ENCODE data around the gene EMC8. TPM values are rescaled to one million over a fixed set of nuclear protein-coding genes. Genes with fewer than 3 reads are reported as not detected.

EMC8 gene
- total RNA-seq (10 to 100 TPM in 4 of 5 donors, 1 to 10 TPM in 1; 1.8 to 38.8 (median 20.0) TPM), polyA plus RNA-seq (10 to 100 TPM; 10.5 to 18.0 (median 11.3) TPM)
- long read RNA-seq, donor 1, partial matches to known transcripts, result 0 of 8 reads
- long read RNA-seq, donor 1, other reads (novel, unspliced or antisense), result 0 of 8 reads
- long read RNA-seq, donor 2, transcript EMC8-201 (5 exons, 1,962 nt), result major isoform, 8 of 14 reads
- long read RNA-seq, donor 2, partial matches to known transcripts, result 0 of 14 reads
- long read RNA-seq, donor 2, other reads (novel, unspliced or antisense), result 0 of 14 reads
- long read RNA-seq, donor 3, transcript EMC8-201 (5 exons, 1,962 nt), result major isoform, 5 of 11 reads
- long read RNA-seq, donor 3, partial matches to known transcripts, result 0 of 11 reads
- long read RNA-seq, donor 3, other reads (novel, unspliced or antisense), result 0 of 11 reads
- long read RNA-seq, donor 4, partial matches to known transcripts, result 0 of 3 reads
- long read RNA-seq, donor 4, other reads (novel, unspliced or antisense), result 0 of 3 reads
- long read RNA-seq, donor 5, transcript EMC8-201 (5 exons, 1,962 nt), result major isoform, 15 of 678 reads
- long read RNA-seq, donor 5, partial matches to known transcripts, result 273 of 678 reads
- long read RNA-seq, donor 5, other reads (novel, unspliced or antisense), result 383 of 678 reads
- long read RNA-seq, donor 6, transcript EMC8-202 (4 exons, 1,935 nt), result minor isoform, 6 of 36 reads
- long read RNA-seq, donor 6, transcript EMC8-205 (1 exons, 1,826 nt), result minor isoform, 5 of 36 reads
- long read RNA-seq, donor 6, transcript EMC8-201 (5 exons, 1,962 nt), result major isoform, 22 of 36 reads
- long read RNA-seq, donor 6, partial matches to known transcripts, result 0 of 36 reads
- long read RNA-seq, donor 6, other reads (novel, unspliced or antisense), result 0 of 36 reads
- long read RNA-seq, donor 7, transcript EMC8-201 (5 exons, 1,962 nt), result major isoform, 6 of 16 reads
- long read RNA-seq, donor 7, transcript EMC8-202 (4 exons, 1,935 nt), result minor isoform, 5 of 16 reads
- long read RNA-seq, donor 7, partial matches to known transcripts, result 0 of 16 reads
- long read RNA-seq, donor 7, other reads (novel, unspliced or antisense), result 0 of 16 reads
- long read RNA-seq, donor 8, transcript EMC8-201 (5 exons, 1,962 nt), result major isoform, 9 of 1,024 reads
- long read RNA-seq, donor 8, partial matches to known transcripts, result 970 of 1,024 reads
- long read RNA-seq, donor 8, other reads (novel, unspliced or antisense), result 39 of 1,024 reads
- long read RNA-seq, donor 9, transcript EMC8-201 (5 exons, 1,962 nt), result major isoform, 10 of 15 reads
- long read RNA-seq, donor 9, partial matches to known transcripts, result 0 of 15 reads
- long read RNA-seq, donor 9, other reads (novel, unspliced or antisense), result 0 of 15 reads
- long read RNA-seq, donor 10, partial matches to known transcripts, result 169 of 381 reads
- long read RNA-seq, donor 10, other reads (novel, unspliced or antisense), result 207 of 381 reads

DNA sequence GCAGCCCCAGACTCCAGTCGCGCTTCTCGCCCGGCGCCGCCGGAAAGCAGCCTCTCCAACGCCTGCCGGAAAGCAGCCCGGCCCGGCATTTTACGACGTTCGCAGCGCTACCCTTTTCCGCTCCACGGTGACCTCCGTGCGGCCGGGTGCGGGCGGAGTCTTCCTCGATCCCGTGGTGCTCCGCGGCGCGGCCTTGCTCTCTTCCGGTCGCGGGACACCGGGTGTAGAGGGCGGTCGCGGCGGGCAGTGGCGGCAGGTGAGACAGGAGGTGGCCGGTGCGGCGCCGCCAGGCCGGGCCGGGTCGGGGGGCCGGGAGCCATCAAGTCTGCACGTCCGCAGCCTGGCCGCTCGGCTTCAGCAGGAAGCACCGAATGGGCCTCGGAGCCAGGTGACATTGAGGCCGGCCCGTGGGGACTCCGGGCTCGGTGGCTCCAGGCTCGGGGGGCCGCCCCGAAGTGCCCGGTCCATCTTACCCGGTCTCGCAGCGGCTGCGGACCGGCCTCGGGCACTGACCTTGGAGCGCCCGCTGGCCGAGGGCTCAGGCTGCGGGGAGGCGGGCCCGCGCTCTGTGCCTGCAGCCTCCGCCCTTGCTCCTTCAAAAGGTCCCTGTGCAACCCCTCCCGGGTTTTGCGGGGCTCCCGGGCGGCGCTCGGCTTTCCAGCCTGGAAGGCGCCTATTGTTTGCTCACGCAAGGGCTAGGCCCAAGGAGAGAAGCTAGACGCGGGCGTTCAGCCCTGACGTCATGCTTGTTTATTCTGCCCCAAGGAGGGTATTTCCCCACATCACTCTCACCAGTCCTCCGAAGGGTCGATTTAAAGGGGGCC is at the start of gene EMC8, which contains the start of gene COX4I1:
EMC8 (minus strand) TSS at position 48 of the 824 bp plus-strand sequence. CDS start 249 bp downstream, outside the sequence.
COX4I1 (plus strand) TSS at position 199 of the 824 bp plus-strand sequence. CDS start 1,511 bp downstream, outside the sequence.
- intact Hi-C loops (cut with DNase I; ENCODE audit: low total_unique reads), result no loop called here
- no peaks in the 10 kb centered on the region for H3K9me3 ChIP-seq
- peak within 1 kb of the TSS; percentile 90 to 96 (median 91) for H3K27ac ChIP-seq
- H3K4me3 ChIP-seq, result peak within 1 kb of the TSS; percentile 62 to 99 (median 89)
- WGBS, 5 donors, result 0% methylated on average over 35 to 87 of the region's 87 CpGs
- TF ChIP-seq POLR2A (IDR thresholded peaks at IDR 0.05) (peak in 2 of 4 donors; percentile 26 to 57), POLR2AphosphoS5 (IDR thresholded peaks at IDR 0.05) (peak; percentile 95 to 99 (median 98))
- TF ChIP-seq, protein P1, sequence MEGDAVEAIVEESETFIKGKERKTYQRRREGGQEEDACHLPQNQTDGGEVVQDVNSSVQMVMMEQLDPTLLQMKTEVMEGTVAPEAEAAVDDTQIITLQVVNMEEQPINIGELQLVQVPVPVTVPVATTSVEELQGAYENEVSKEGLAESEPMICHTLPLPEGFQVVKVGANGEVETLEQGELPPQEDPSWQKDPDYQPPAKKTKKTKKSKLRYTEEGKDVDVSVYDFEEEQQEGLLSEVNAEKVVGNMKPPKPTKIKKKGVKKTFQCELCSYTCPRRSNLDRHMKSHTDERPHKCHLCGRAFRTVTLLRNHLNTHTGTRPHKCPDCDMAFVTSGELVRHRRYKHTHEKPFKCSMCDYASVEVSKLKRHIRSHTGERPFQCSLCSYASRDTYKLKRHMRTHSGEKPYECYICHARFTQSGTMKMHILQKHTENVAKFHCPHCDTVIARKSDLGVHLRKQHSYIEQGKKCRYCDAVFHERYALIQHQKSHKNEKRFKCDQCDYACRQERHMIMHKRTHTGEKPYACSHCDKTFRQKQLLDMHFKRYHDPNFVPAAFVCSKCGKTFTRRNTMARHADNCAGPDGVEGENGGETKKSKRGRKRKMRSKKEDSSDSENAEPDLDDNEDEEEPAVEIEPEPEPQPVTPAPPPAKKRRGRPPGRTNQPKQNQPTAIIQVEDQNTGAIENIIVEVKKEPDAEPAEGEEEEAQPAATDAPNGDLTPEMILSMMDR (IDR thresholded peaks at IDR 0.05), result no peak
- H3K36me3 ChIP-seq, result peaks cover 50 to 61% (median 60%) of the 10 kb centered on the region in 4 donors
- H3K27me3 ChIP-seq, result no peaks in the 10 kb centered on the region
- DNase-seq, result peak; percentile 96 to 98
- H3K4me1 ChIP-seq, result peaks cover 19 to 57% (median 42%) of the 10 kb centered on the region in 4 donors

GRCh38 chr16:85848986-85849385 is 49.6 kb upstream of the EMC8 start:
- DNase-seq, result no peak
- Histone ChIP-seq H3K4me1 (peaks cover 15 to 28% (median 20%) of the 10 kb centered on the region in 4 donors), H3K4me3 (no peak overlapping the region), H3K27ac (no peak overlapping the region), H3K36me3 (no peaks in the 10 kb centered on the region), H3K27me3 (peaks cover 0 to 28% (median 0%) of the 10 kb centered on the region in 3 donors), H3K9me3 (no peaks in the 10 kb centered on the region)
- intact Hi-C loops (cut with DNase I; ENCODE audit: low total_unique reads), result no loop called here
- TF ChIP-seq EP300 (IDR thresholded peaks at IDR 0.05) (no peak), POLR2AphosphoS5 (IDR thresholded peaks at IDR 0.05) (no peak), POLR2A (IDR thresholded peaks at IDR 0.05) (no peak)
- TF ChIP-seq, protein P1 (IDR thresholded peaks at IDR 0.05), result no peak
- WGBS, 5 donors, result 44 to 64% (median 58%) methylated on average over 9 of the region's 9 CpGs

- H3K27ac ChIP-seq, result no peak overlapping the region
- WGBS, 5 donors, result 30 to 50% (median 48%) methylated on average over 36 to 39 of the region's 39 CpGs
- H3K4me1 ChIP-seq, result peaks cover 15 to 28% (median 20%) of the 10 kb centered on the region in 4 donors
- H3K27me3 ChIP-seq, result peaks cover 0 to 28% (median 0%) of the 10 kb centered on the region in 3 donors
- no peaks in the 10 kb centered on the region for H3K36me3 ChIP-seq
- no peak for TF ChIP-seq EP300 (IDR thresholded peaks at IDR 0.05)
- TF ChIP-seq, protein P1 (IDR thresholded peaks at IDR 0.05), result no peak
- no peak for TF ChIP-seq POLR2AphosphoS5 (IDR thresholded peaks at IDR 0.05)
- TF ChIP-seq POLR2A (IDR thresholded peaks at IDR 0.05), result no peak
- H3K9me3 ChIP-seq, result no peaks in the 10 kb centered on the region
- intact Hi-C loops (cut with DNase I; ENCODE audit: low total_unique reads), result no loop called here
- no peak overlapping the region for H3K4me3 ChIP-seq
- peak in 1 of 2 donors; percentile 54 for DNase-seq
These were observed 48.6 kb upstream of the EMC8 start for GRCh38 chr16:85847681-85848601.

Measured in stomach (tissue), 19 donors.